HG03520 (cell line): Measurements from ENCODE around the gene PHPT1.
"Not testable (repeated sequence)": the region's sequence is repeated elsewhere in the genome, so short reads cannot be mapped to it uniquely, and the experiment has no call there.

Source experiments
- ATAC-seq: cut with Tn5 transposase; IDR thresholded peaks from one replicate; pipeline ENCODE4 v1.9.1; 2021; ENCODE audit warnings: mild to moderate bottlenecking, moderate library complexity; ENCODE audit not compliant: unreplicated experiment

The PHPT1 gene

DNA sequence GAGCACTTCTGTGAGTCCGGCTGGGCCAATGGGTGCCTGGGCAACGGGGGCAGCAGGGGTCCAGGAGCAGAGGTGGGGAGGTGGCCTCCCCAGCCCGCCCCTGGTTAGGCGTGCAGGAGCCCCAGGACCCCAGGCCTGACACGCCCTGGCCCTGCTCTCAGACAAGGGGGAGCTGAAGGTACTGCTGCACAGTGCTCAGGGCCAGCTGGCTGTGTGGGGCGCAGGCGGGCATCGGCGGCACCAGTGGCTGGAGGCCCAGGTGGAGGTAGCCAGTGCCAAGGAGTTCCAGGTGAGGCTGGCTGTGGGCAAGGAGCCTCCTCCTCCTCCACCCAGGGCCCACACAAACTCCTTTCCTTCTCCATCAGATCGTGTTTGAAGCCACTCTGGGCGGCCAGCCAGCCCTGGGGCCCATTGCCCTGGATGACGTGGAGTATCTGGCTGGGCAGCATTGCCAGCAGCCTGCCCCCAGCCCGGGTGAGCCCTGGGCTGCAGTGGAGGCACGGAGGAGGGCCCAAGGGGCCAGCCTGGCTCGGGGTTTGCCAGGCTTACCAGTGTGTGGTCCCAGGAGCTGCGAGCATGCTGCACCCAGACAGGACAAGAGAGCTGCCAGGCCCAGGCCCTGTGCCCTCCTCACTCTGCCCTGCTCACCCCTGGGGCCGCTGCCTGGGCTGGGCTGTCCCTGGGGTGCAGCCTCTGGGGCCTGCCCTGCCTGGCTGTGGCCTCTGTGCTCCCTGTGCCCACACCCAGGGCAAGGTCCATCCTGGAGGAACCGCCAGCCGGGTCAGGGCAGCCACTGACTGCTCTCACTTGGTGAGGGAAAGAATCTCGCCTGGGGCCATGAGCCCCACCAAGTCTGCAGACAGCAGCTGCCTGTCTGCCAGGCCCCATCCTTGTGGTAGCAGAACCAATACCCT lies 9.9 kb downstream of the PHPT1 start:
- no peak for ATAC-seq

- no peak for ATAC-seq
Observed at GRCh38 chr9:136860529-136860928, 11.3 kb downstream of the PHPT1 start.

- no peak for ATAC-seq
Observed at GRCh38 chr9:136860933-136861873, 12.0 kb downstream of the PHPT1 start.

- no peak for ATAC-seq
Observed at GRCh38 chr9:136861874-136862457, 12.8 kb downstream of the PHPT1 start.

DNA sequence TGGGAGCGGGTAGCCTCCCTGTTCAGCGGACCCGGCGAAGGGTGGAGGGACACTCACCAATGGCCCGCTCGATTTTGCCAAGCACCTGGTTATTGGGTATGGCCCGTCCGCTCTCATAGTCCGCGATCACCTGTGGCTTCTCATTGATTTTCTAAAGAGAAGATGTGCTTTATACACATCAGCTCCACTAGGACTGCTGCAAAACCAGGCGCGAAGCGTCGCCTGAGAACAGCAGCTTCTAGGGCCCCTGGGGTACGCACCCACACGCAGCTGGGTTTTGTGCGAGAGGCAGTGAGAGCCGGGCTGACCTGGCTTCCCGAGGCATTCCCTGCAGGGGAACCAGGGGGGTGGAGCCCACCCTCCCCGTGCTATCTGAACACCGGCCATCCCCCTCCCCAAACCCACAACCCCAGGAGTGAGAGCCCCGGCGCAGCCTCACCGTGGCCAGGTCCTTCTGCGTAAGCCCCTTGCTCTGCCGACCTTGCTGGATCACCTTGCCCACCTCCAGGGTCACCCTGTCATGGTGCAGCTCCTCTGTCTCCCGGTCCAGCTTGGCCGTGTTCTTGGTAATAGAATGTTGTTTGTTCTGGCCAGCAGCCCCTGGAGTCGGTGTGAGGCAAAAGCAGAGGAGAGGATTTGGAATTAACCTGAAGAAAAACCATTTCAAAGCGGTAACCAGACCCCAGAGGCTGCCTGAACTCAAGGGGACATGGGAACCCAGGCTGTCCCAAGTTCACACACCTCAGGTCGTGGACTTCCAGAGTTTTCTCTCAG lies 13.8 kb downstream of the PHPT1 start:
- no peak for ATAC-seq

GRCh38 chr9:136863623-136864273 lies 14.5 kb downstream of the PHPT1 start:
- ATAC-seq: no peak

DNA sequence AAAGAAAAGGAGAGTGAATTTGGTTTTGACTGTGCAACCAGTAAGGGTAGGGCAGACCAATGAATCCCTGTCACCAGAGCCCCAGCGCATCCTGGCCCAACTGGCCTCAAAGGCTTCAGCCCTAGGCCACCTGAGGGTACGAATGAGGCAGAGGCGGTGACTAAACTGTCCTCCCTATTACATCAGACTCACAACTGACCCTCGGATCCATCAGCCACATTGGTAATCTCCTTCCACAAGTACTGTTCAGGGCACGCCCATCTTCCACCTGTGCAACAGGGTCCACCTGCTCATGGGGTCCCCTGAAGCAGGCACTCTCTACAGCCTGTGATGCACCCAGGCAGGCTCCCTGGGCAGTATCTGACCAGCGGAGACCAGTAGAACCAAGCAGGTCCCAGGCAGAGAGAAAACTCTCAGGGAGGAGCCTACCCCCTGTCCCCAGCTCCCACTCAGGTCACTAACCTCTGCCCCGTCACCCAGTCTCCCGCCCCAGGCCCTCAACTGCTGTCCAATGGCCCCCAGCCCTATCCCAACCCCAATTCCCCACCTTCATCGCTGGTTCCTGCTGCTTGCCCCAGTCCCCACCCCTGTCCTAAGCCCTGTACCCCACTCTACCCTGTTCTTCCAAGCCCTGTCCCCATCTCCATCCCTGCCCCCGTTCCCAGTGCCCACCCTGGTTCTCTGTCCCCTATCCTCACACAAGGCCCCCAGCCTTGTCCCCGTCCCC lies 16.0 kb downstream of the PHPT1 start:
- no peak for ATAC-seq

- no peak for ATAC-seq
Observed at GRCh38 chr9:136865768-136866103, 16.5 kb downstream of the PHPT1 start.

DNA sequence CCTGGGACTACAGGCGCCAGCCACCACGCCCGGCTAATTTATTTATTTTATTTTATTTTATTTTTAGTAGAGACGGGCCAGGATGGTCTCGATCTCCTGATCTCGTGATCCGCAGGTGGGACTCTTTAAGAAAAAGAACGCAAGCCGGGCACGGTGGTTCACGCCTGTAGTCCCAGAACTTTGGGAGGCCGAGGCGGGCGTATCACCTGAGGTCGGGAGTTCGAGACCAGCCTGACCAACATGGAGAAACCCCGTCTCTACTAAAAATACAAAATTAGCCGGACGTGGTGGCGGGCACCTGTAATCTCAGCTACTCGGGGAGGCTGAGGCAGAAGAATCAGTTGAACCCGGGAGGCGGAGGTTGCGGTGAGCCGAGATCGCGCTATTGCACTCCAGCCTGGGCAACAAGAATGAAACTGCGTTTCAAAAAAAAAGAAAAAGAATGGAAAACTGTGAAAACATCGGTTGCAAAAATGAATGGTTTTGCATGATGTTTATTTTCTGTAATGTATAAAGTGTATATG lies 17.8 kb downstream of the PHPT1 start:
- ATAC-seq: not testable (repeated sequence)

- ATAC-seq: no peak
Observed at GRCh38 chr9:136867480-136867879, 18.3 kb downstream of the PHPT1 start.

- no peak for ATAC-seq
Observed at GRCh38 chr9:136867917-136868316, 18.7 kb downstream of the PHPT1 start.

DNA sequence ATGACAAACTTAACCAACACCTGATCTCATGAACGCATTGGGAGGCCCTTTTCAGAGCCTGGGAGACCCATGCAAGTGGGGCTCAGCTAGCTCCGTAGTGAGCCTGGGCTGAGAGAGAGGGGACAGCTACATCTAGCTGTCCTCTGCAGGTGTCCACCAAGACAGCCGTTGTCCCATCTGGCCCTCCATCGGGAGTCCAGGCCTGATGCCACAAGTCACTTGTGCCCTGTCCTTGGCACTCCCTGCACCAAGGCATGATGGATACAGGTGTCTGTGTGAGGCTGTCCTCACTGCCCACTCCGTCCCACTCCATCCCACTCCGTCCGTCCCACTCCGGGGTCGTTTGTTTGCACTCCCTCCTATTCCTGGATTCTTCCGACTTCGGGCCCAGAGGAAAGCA lies 19.4 kb downstream of the PHPT1 start:
- ATAC-seq: no peak

- not testable (repeated sequence) for ATAC-seq
Observed at GRCh38 chr9:136869611-136870010, 20.4 kb downstream of the PHPT1 start.

DNA sequence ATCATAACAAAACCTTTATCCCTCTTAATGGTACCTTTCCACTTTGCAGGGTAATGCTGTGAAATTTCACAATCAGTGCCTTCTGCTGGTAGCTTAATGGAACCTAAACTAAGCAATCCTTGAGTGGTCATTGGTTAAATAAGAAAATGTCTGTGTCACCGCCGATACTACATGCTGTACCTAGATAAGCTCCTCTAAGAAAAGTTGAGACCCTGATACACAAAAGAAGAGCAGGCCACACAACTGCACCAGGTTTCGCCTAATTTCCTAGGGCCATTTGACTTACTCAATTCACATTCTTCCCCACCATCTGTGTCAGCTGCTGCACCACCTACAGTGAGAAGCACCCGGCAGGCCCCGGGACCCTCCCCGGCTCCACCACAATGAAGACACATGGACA lies 25.9 kb downstream of the PHPT1 start:
- ATAC-seq: no peak

GRCh38 chr9:136876476-136876875 lies 27.3 kb downstream of the PHPT1 start:
- no peak for ATAC-seq

DNA sequence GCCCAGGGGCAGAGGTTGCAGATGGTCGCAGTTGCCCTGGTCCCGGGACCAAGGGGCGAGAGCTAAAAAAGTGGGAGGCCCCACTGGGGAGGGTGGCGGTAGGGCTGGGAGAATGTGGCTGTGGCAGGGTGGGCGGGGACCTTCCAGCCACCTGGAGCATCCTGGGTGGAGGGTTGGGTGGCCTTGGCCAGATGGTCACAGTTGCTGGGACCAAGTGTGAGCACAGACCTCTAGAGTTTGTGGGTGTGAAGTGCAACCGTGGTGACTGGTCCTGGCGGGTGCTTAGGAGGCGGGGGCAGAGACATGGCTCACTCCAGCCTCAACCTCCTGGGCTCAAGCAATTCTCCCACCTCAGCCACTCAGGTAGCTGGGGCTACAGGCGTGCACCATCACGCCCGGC lies 31.4 kb downstream of the PHPT1 start:
- ATAC-seq: no peak

DNA sequence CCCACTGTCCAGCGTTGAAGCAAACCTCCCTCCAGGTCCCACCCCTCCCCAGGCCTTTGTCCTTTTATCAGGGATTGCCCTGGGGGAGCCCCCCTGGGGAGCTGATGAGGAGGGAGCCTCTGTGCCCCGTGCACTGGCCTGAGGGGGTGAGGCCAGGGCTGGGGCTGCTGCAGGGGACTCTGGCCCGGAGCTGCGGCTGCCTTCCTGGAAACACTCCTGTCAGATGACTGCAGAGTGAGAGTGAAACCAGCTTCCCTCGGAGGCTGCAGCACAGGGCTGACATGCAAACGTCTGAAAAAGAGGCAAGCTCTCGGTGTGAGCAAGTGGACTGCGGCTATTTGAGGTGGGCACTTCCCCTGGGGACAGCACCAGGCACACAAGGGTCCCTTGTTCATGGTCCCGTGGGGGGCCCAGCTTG lies 32.5 kb downstream of the PHPT1 start:
- no peak for ATAC-seq

DNA sequence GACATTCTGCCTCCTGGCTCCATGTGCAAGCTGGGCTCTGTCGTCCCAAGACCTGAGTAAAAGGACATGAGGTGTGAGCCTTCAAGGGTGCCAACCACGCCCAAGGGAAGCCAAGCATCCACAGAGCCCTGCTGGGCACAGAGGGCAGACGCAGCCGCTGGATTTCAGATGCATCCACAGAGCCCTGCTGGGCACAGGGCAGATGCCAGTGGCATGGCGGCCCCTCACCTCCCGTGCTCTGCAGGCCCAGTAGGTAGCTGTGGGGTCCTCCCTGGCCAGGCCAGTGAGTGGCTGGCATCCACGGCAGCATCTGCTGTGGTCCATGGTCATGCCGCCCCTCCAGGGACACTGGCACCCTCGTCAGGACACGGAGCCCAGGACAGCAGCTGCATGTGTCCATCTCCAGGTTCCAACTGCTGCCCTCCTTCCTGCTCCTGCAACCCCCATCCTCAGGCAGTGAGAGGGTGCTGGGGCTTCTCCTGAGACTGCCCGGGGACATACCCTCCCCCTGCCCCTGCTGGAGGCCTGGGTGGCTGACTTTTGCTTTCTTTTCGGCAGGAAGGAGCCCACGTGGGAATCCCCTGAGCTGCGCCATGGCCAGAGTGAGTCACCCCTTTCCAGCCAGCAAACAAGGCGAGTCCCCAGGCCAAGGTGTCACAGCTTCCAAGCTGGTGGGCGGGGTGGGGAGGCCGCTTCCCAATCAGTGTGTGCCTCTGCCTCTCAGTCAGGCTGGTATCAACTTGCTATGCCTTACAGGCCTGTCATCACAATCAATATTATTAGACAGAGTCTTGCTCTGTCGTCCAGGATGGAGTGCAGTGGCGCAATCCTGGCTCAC lies 33.1 kb downstream of the PHPT1 start:
- no peak for ATAC-seq
